Neural cell (in vitro differentiated cells): ENCODE results near the gene ANKRD40CL. TPM values are rescaled to one million over a fixed set of nuclear protein-coding genes. Genes with fewer than 3 reads are reported as not detected.
"Not testable (repeated sequence)": the region's sequence is repeated elsewhere in the genome, so short reads cannot be mapped to it uniquely, and the experiment has no call there.

ENCODE experiments used
- H2AFZ ChIP-seq: fragments of 200-600, 300-800 bp; sonication (generic), shearing (Covaris generic); 2 replicates; pipeline ENCODE4 v1.6.0; 2014; ENCODE audit warnings: low read depth, mild to moderate bottlenecking, antibody characterized with exemption, low read length, moderate library complexity
- H3F3A ChIP-seq: fragments of 200-600 bp; shearing (Covaris generic); 2 replicates; pipeline ENCODE4 v1.6.1; 2016; ENCODE audit warnings: mild to moderate bottlenecking, moderate library complexity, mixed read lengths, antibody characterized with exemption, low read length; ENCODE audit not compliant: insufficient read depth, poor library complexity, severe bottlenecking
- H3K27ac ChIP-seq: fragments of 200-600, 300-800 bp; sonication (generic), shearing (Covaris generic); 2 replicates; pipeline ENCODE4 v1.5.1; 2014; ENCODE audit warnings: mild to moderate bottlenecking, low read length, moderate library complexity
- H3K27me3 ChIP-seq: fragments of 300-800, 200-600 bp; sonication (generic), shearing (Covaris generic); 2 replicates; pipeline ENCODE4 v1.6.0; 2014; ENCODE audit warnings: mild to moderate bottlenecking, low read depth, low read length, moderate library complexity; ENCODE audit not compliant: insufficient read depth
- H3K36me3 ChIP-seq: fragments of 300-800, 200-600 bp; sonication (generic), shearing (Covaris generic); 2 replicates; pipeline ENCODE4 v1.5.1; 2014; ENCODE audit warnings: mild to moderate bottlenecking, antibody characterized with exemption, low read length, moderate library complexity; ENCODE audit not compliant: insufficient read depth
- H3K4me2 ChIP-seq: fragments of 300-800, 200-600 bp; sonication (generic), shearing (Covaris generic); 2 replicates; pipeline ENCODE4 v1.6.0; 2014; ENCODE audit warnings: mild to moderate bottlenecking, low read length
- H3K4me3 ChIP-seq: fragments of 300-800, 200-600 bp; sonication (generic), shearing (Covaris generic); 2 replicates; pipeline ENCODE4 v1.5.1; 2014; ENCODE audit warnings: mild to moderate bottlenecking, low read length, moderate library complexity
- H3K79me2 ChIP-seq: fragments of 200-600 bp; shearing (Covaris generic); replicated peaks from 2 replicates; pipeline ENCODE4 v1.6.0; 2014; ENCODE audit warnings: mild to moderate bottlenecking, low read length, moderate library complexity; ENCODE audit not compliant: insufficient read depth
- H3K9ac ChIP-seq: fragments of 300-800, 200-600 bp; sonication (generic), shearing (Covaris generic); 2 replicates; pipeline ENCODE4 v1.6.1; 2016; ENCODE audit warnings: mild to moderate bottlenecking, low read length, mixed read lengths
- H3K9me2 ChIP-seq: fragments of 200-600 bp; shearing (Covaris generic); 2 replicates; pipeline ENCODE4 v1.6.1; 2016; ENCODE audit warnings: mild to moderate bottlenecking, low read length, mixed read lengths; ENCODE audit not compliant: insufficient read depth
- H3K9me3 ChIP-seq: fragments of 200-600, 300-800 bp; sonication (generic), shearing (Covaris generic); 2 replicates; pipeline ENCODE4 v1.6.1; 2016; ENCODE audit warnings: mild to moderate bottlenecking, mixed run types, low read length, moderate library complexity, mixed read lengths
- H4K20me1 ChIP-seq: fragments of 200-600 bp; shearing (Covaris generic); 2 replicates; pipeline ENCODE4 v1.6.1; 2016; ENCODE audit warnings: mild to moderate bottlenecking, mixed run types; ENCODE audit not compliant: insufficient read depth
- CTCF ChIP-seq: fragments of 450-650 bp; IDR thresholded peaks from 2 replicates; pipeline ENCODE4 v1.5.1; 2014; ENCODE audit warnings: antibody characterized with exemption, mild to moderate bottlenecking, moderate library complexity; ENCODE audit not compliant: poor library complexity, severe bottlenecking
- EP300 ChIP-seq: fragments of 450-650 bp; conservative IDR thresholded peaks from 2 replicates; pipeline ENCODE4 v1.6.1; 2014; ENCODE audit warnings: antibody characterized with exemption, mild to moderate bottlenecking, moderate library complexity; ENCODE audit not compliant: poor library complexity, severe bottlenecking
- EZH2 ChIP-seq: fragments of 200-600, 300-800 bp; shearing (Covaris generic), sonication (generic); IDR thresholded peaks from 2 replicates; pipeline ENCODE4 v1.6.1; 2014; ENCODE audit warnings: antibody characterized with exemption, low read length, borderline replicate concordance, mild to moderate bottlenecking; ENCODE audit not compliant: insufficient read depth, poor library complexity, severe bottlenecking
- MXI1 ChIP-seq: fragments of 450-650 bp; conservative IDR thresholded peaks from 2 replicates; pipeline ENCODE4 v1.6.1; 2014; ENCODE audit warnings: antibody characterized with exemption, mild to moderate bottlenecking; ENCODE audit not compliant: poor library complexity, severe bottlenecking
- POLR2AphosphoS5 ChIP-seq: IDR thresholded peaks from 2 replicates; pipeline ENCODE4 v1.6.1; 2012
- RAD21 ChIP-seq: fragments of 450-650 bp; conservative IDR thresholded peaks from 2 replicates; pipeline ENCODE4 v1.6.1; 2014; ENCODE audit warnings: antibody characterized with exemption, mild to moderate bottlenecking, moderate library complexity
- REST ChIP-seq: IDR thresholded peaks from 2 replicates; pipeline ENCODE4 v1.6.1; 2012; ENCODE audit warnings: borderline replicate concordance
- SMC3 ChIP-seq: fragments of 450-650 bp; conservative IDR thresholded peaks from 2 replicates; pipeline ENCODE4 v1.6.1; 2014; ENCODE audit warnings: antibody characterized with exemption, mild to moderate bottlenecking, moderate library complexity; ENCODE audit not compliant: poor library complexity
- TAF1 ChIP-seq: IDR thresholded peaks from 2 replicates; pipeline ENCODE4 v1.6.1; 2012; ENCODE audit warnings: low read depth
- polyA plus RNA-seq: library from polyadenylated mRNA; depleted of rRNA; stranded (reverse); fragments of >200 nt; gene quantifications from 2 replicates; pipeline ENCODE4 v1.2.3, GENCODE V29; 2014

Gene ANKRD40CL
- polyA plus RNA-seq, 1 donor from 2014 or later = not detected

GRCh38 chr17:50806141-50806643 lies 38.9 kb upstream of the ANKRD40CL start:
- Histone ChIP-seq H4K20me1 (no peaks in the 10 kb centered on the region), H3K36me3 (no peaks in the 10 kb centered on the region), H3K79me2 (no peaks in the 10 kb centered on the region), H3K9me2 (no peaks in the 10 kb centered on the region), H2AFZ (no peak overlapping the region), H3K9ac (no peak overlapping the region), H3F3A (no peaks in the 10 kb centered on the region), H3K4me3 (no peak overlapping the region), H3K27ac (no peak overlapping the region), H3K27me3 (no peaks in the 10 kb centered on the region), H3K9me3 (no peaks in the 10 kb centered on the region), H3K4me2 (no peak overlapping the region)
- TF ChIP-seq POLR2AphosphoS5 = no peak
- no peak for TF ChIP-seq SMC3
- no peak for TF ChIP-seq EZH2
- TF ChIP-seq MXI1 = no peak
- TF ChIP-seq REST = no peak
- TF ChIP-seq RAD21 = no peak
- TF ChIP-seq EP300 = no peak
- TF ChIP-seq CTCF = no peak
- TF ChIP-seq TAF1 = no peak

GRCh38 chr17:50805486-50805885 lies 38.2 kb upstream of the ANKRD40CL start:
- H3F3A ChIP-seq = no peaks in the 10 kb centered on the region
- no peak for TF ChIP-seq REST
- TF ChIP-seq TAF1 = no peak
- TF ChIP-seq RAD21 = no peak
- TF ChIP-seq CTCF = no peak
- TF ChIP-seq POLR2AphosphoS5 = no peak
- TF ChIP-seq EP300 = no peak
- no peak for TF ChIP-seq EZH2
- TF ChIP-seq SMC3 = no peak
- no peak for TF ChIP-seq MXI1
- H3K9me2 ChIP-seq = no peaks in the 10 kb centered on the region
- H3K27ac ChIP-seq = no peak overlapping the region
- H3K9me3 ChIP-seq = no peaks in the 10 kb centered on the region
- no peak overlapping the region for H3K9ac ChIP-seq
- H3K36me3 ChIP-seq = no peaks in the 10 kb centered on the region
- no peaks in the 10 kb centered on the region for H3K27me3 ChIP-seq
- no peak overlapping the region for H3K4me3 ChIP-seq
- no peak overlapping the region for H2AFZ ChIP-seq
- H4K20me1 ChIP-seq = no peaks in the 10 kb centered on the region
- no peaks in the 10 kb centered on the region for H3K79me2 ChIP-seq
- no peak overlapping the region for H3K4me2 ChIP-seq

- not testable (repeated sequence) for H3K27ac ChIP-seq, H3F3A ChIP-seq
These were observed 37.6 kb upstream of the ANKRD40CL start for GRCh38 chr17:50804749-50805475.

More at GRCh38 chr17:50804749-50805475, 37.6 kb upstream of the ANKRD40CL start:
- not testable (repeated sequence) for H4K20me1 ChIP-seq, H3K9ac ChIP-seq, H3K4me2 ChIP-seq, H3K27me3 ChIP-seq, H3K79me2 ChIP-seq, H3K4me3 ChIP-seq, H2AFZ ChIP-seq, H3K9me2 ChIP-seq, H3K9me3 ChIP-seq, H3K36me3 ChIP-seq
